GM12864 (cell line): Measurements from ENCODE around the gene NMNAT2.

Source experiments
- DNase-seq: peaks from one replicate; pipeline ENCODE4 v3.0.0-alpha.2; 2011; ENCODE audit warnings: low read depth
- H3K4me3 ChIP-seq: 2 replicates; pipeline ENCODE4 v1.5.1; 2011; ENCODE audit warnings: mild to moderate bottlenecking, low read depth, low read length, control low read depth
- TF ChIP-seq, protein P1 (sequence below): IDR thresholded peaks from 2 replicates; pipeline ENCODE4 v1.5.1; 2011; ENCODE audit warnings: low read depth, mild to moderate bottlenecking, moderate library complexity, low read length, control low read depth, inconsistent platforms; ENCODE audit errors: missing control alignments

NMNAT2 gene

DNA sequence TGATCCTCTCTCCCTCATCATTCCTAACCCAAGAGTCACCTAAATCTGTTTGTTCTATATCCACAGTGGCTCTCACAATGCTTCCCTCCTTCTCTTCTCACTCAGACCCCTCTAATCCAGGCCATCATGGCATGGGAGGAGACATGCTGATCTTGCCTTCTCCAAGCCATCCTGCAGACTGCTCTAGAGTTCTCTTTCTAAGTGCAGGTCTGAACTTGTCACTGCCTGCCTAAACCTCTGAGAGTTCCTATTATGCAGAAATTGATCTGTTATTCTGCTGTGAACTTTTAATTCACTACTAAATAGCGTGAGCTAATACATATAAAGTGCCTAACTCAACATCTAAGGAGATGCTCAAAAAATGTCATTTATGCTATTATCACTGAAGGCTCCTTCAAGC is 205.3 kb downstream of the NMNAT2 start:
- TF ChIP-seq, protein P1, sequence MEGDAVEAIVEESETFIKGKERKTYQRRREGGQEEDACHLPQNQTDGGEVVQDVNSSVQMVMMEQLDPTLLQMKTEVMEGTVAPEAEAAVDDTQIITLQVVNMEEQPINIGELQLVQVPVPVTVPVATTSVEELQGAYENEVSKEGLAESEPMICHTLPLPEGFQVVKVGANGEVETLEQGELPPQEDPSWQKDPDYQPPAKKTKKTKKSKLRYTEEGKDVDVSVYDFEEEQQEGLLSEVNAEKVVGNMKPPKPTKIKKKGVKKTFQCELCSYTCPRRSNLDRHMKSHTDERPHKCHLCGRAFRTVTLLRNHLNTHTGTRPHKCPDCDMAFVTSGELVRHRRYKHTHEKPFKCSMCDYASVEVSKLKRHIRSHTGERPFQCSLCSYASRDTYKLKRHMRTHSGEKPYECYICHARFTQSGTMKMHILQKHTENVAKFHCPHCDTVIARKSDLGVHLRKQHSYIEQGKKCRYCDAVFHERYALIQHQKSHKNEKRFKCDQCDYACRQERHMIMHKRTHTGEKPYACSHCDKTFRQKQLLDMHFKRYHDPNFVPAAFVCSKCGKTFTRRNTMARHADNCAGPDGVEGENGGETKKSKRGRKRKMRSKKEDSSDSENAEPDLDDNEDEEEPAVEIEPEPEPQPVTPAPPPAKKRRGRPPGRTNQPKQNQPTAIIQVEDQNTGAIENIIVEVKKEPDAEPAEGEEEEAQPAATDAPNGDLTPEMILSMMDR: no peak
- no peak for DNase-seq

DNA sequence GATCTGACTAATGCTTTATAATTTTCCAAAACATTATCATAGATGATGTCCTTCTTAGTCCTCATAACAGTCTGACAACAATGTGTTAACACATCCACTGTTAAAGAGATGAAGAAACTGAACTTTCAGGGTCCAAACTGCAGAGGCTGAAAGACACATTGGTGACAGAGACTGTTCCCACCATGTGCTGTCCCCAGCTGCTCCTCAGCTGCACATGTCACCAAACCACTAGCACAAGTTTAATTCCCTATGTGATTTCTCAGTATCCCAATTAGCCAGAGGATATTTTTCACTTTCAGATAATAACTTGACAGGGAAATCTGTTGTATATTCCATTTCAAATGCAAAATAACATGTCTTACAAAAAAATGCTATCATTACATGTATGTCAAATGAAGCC is 207.5 kb downstream of the NMNAT2 start:
- TF ChIP-seq, protein P1: no peak
- H3K4me3 ChIP-seq: no peak overlapping the region
- no peak for DNase-seq

More for the DNA sequence above, 205.3 kb downstream of the NMNAT2 start:
- H3K4me3 ChIP-seq: no peak overlapping the region

DNA sequence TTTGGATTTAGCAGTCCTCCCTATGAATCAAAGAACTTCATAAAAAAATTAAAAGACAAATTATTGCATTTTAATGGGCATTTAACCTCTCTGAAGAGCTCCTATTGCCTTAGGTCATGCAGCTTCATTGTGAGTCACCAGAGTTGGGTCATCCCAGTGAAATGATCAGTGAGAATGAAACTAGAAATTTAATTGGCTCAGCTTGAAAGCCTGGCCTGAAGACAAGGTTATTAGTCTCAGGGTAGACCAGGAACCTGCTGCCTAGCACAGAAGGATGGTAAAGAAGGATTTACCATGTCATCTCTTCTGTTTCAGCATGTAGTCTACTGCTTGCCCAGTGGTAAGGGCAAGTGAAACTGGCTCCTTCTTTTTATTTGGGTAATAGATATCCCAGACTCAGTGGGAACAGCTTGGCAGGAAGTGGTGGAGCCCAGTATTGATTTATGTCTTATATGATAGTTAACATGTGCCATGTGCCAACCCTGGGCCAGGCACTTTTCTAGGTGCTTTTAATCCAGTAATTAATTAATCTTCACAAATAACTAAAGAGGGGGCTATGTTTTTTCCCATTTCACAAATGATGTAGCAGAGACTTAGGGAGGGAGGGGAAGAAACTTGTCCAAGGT is 208.5 kb downstream of the NMNAT2 start:
- no peak overlapping the region for H3K4me3 ChIP-seq
- TF ChIP-seq, protein P1: no peak
- no peak for DNase-seq

DNA sequence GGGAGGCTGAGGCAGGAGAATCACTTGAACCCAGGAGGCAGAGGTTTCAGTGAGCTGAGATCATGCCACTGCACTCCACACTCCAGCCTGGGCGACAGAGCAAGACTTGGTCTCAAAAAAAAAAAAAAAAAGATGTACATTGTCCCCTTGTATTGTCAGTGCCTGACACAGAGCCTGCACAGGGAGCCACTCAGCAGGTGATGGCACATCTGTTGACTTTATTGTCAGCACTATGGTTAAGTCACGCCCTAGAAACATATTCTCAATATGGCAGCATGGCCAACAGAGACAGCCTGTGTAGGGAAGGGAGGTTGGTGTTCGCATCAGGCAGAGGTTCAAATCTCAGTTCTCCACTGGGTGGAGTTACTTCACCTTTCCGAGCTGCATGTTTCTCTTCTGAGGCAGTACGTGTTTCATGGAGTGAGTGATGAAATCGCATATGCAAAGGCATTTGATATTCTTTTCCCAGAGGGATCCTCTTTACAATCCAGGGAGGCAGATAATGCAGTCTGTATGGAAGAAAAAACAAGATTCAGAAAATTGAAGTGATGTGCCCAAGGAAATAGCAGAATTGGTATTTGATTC is 211.6 kb downstream of the NMNAT2 start:
- H3K4me3 ChIP-seq: no peak overlapping the region
- no peak for DNase-seq
- TF ChIP-seq, protein P1: no peak

DNA sequence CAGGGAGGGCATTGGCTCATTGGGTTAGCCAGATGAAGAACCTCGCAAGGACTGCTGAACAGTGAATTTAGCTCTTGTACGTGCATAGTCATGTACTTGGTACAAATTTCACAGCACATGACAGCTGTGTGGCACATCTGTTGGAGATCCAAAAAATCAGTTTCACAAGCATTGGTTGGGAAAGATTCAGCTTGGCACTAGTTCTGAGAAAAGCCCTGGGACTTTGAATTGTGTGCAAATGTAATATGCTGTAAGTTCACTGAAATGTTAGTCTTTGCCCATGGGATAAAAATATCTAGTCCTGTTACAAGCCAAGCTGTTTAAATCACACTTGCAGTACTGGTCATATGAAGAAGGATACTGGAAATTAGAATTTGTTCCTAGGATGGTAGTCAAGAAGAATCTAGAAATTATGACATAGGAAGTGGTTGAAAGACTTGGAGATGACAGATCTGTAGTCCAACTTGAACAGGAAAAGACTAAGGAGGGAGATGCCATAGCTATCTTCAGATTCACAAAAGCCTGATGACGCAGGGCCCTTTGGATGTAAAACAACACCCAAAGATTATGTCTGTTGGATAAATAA is 212.9 kb downstream of the NMNAT2 start:
- H3K4me3 ChIP-seq: no peak overlapping the region
- DNase-seq: no peak
- TF ChIP-seq, protein P1: no peak

DNA sequence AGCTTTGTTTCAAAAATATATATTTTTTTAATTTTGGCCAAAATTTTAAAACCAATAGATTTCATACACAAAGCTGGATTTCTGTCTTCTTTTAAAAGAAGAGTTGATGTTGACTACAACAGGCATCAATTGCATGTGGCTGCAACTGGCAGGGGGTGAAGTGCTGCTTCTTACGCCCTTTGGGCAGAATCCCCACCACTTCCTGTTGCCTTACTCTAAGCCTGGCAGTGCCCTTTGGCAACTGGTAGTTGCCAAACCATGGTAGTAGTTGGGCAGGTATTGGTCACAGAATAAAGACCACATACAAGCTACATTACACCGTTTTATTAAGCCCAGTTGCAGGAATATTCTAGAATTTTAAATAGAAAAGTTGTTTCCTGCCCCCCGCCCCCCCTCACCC is 215.1 kb downstream of the NMNAT2 start:
- TF ChIP-seq, protein P1: no peak
- no peak for DNase-seq
- no peak overlapping the region for H3K4me3 ChIP-seq
